GM12878 (cell line): Measurements from ENCODE around the gene PGAP6. TPM values are rescaled to one million over a fixed set of nuclear protein-coding genes. Genes with fewer than 3 reads are reported as not detected.

Experiments used
- ATAC-seq: fragments of 200-7000 bp; cut with Tn5 transposase; 3 replicates; pipeline ENCODE4 v1.9.1; 2020; ENCODE audit warnings: mild to moderate bottlenecking, moderate library complexity
- BruUV-seq: library from RNA; stranded (reverse); fragments of 400-500 nt; replicated peaks from 2 replicates; lab custom pipeline; 2021; lab: Mats Ljungman, UMichigan
- CTCF ChIA-PET: fragments of 300-600 bp; sonication (Branson Sonifier 250); formaldehyde crosslinking; extraction: SDS; loops from one replicate; lab custom pipeline; 2021; ENCODE audit warnings: inconsistent platforms; lab: Yijun Ruan, JAX
- POLR2A ChIA-PET: fragments of 350-600 bp; formaldehyde crosslinking; extraction: SDS; loops from one replicate; lab custom pipeline; 2021; ENCODE audit warnings: inconsistent platforms; lab: Charles Lee
- RAD21 ChIA-PET: fragments of 300-600 bp; sonication (Branson Sonifier 250); formaldehyde crosslinking; loops from one replicate; lab custom pipeline; 2023; ENCODE audit warnings: antibody characterized with exemption; ENCODE audit not compliant: unreplicated experiment; lab: Charles Lee
- SMC1A ChIA-PET: fragments of 300-600 bp; sonication (Branson Sonifier 250); formaldehyde crosslinking; loops from one replicate; lab custom pipeline; 2023; ENCODE audit not compliant: unreplicated experiment, uncharacterized antibody; lab: Charles Lee
- DNase-seq: peaks from one replicate; pipeline ENCODE4 v3.0.0-alpha.2; 2011; ENCODE audit warnings: low read depth, low spot score
- FAIRE-seq: peaks from 3 replicates; lab custom pipeline; 2011; peaks lifted over from hg19 to GRCh38; lab: Jason Lieb, UNC
- H2AFZ ChIP-seq: 2 replicates; pipeline ENCODE4 v1.6.0; 2011; ENCODE audit warnings: low read depth, low read length, control low read depth; ENCODE audit not compliant: control insufficient read depth
- H3K27ac ChIP-seq: 2 replicates; pipeline ENCODE4 v1.5.1; 2011; ENCODE audit warnings: control low read depth; ENCODE audit not compliant: control insufficient read depth, insufficient read depth
- H3K27me3 ChIP-seq, 2 experiments: replicated peaks in 1 of 2; 2 replicates each; pipeline versions ENCODE4 v1.6.0 to v1.6.1; 2011; ENCODE audit warnings: low read length in 1 of 2; ENCODE audit not compliant: control insufficient read depth in 2 of 2, insufficient read depth in 2 of 2
- H3K36me3 ChIP-seq, 2 experiments: 2 replicates each; pipeline ENCODE4 v1.5.1; 2011; ENCODE audit warnings: low read length in 1 of 2; ENCODE audit not compliant: control insufficient read depth in 2 of 2, insufficient read depth in 2 of 2
- H3K4me1 ChIP-seq: 2 replicates; pipeline ENCODE4 v1.6.1; 2011; ENCODE audit warnings: mild to moderate bottlenecking, low read length, moderate library complexity, mixed read lengths; ENCODE audit not compliant: control insufficient read depth, insufficient read depth
- H3K4me2 ChIP-seq: 2 replicates; pipeline ENCODE4 v1.6.0; 2011; ENCODE audit warnings: control low read depth; ENCODE audit not compliant: control insufficient read depth, insufficient read depth
- H3K4me3 ChIP-seq: fragments of 200-600 bp; sonication (generic); 2 replicates; pipeline ENCODE4 v1.5.1; 2016
- H3K79me2 ChIP-seq: 2 replicates; pipeline ENCODE4 v1.6.0; 2011; ENCODE audit warnings: low read length; ENCODE audit not compliant: control insufficient read depth, insufficient read depth
- H3K9ac ChIP-seq: 2 replicates; pipeline ENCODE4 v1.8.0; 2011; ENCODE audit warnings: low read length, control low read depth, mixed read lengths; ENCODE audit not compliant: control insufficient read depth, insufficient read depth
- H3K9me3 ChIP-seq: replicated peaks from 3 replicates; pipeline ENCODE4 v1.5.1; 2011; ENCODE audit warnings: mild to moderate bottlenecking, low read length; ENCODE audit not compliant: control insufficient read depth, insufficient read depth
- H4K20me1 ChIP-seq: 2 replicates; pipeline ENCODE4 v1.6.0; 2011; ENCODE audit not compliant: control insufficient read depth, insufficient read depth
- FOS ChIP-seq: IDR thresholded peaks from 3 replicates; pipeline ENCODE4 v1.6.1; 2011; ENCODE audit warnings: borderline replicate concordance; ENCODE audit not compliant: insufficient read length; ENCODE audit errors: extremely low read depth
- IKZF2 ChIP-seq, 2 experiments: fragments of 450-650 bp; IDR thresholded peaks; 2 replicates each; pipeline ENCODE4 v1.6.1; 2017; ENCODE audit warnings: mild to moderate bottlenecking in 2 of 2, moderate library complexity in 2 of 2
- MYB ChIP-seq: fragments of 150-350 bp; IDR thresholded peaks from 2 replicates; pipeline ENCODE4 v1.6.1; 2014; ENCODE audit warnings: mild to moderate bottlenecking, low read depth, low read length, borderline replicate concordance
- NFXL1 ChIP-seq: fragments of 450-650 bp; IDR thresholded peaks from 2 replicates; pipeline ENCODE4 v1.6.1; 2017; ENCODE audit warnings: antibody characterized with exemption, mild to moderate bottlenecking, borderline replicate concordance
- TAF1 ChIP-seq: IDR thresholded peaks from 2 replicates; pipeline ENCODE4 v1.6.1; 2011; ENCODE audit warnings: mild to moderate bottlenecking, low read depth, low read length, borderline replicate concordance
- TBL1XR1 ChIP-seq: IDR thresholded peaks from 2 replicates; pipeline ENCODE4 v1.6.1; 2012; ENCODE audit warnings: low read depth, low read length, improper control_type of control experiment
- TCF12 ChIP-seq: IDR thresholded peaks from 2 replicates; pipeline ENCODE4 v1.6.1; 2011; ENCODE audit warnings: low read depth, mild to moderate bottlenecking, low read length
- USF1 ChIP-seq: IDR thresholded peaks from 2 replicates; pipeline ENCODE4 v1.6.1; 2011; ENCODE audit warnings: borderline replicate concordance, low read depth, mild to moderate bottlenecking, moderate library complexity, mixed read lengths, low read length; ENCODE audit not compliant: insufficient read depth; ENCODE audit errors: extremely low read length
- ZBTB4 ChIP-seq: fragments of 450-650 bp; formaldehyde crosslinking; IDR thresholded peaks from 2 replicates; pipeline ENCODE4 v1.4.0; 2022; ENCODE audit warnings: mild to moderate bottlenecking, moderate library complexity
- WGBS: methylation state at CpG from one replicate; pipeline ENCODE4 v1.1.6; 2016; ENCODE audit warnings: low lambda C conversion rate; ENCODE audit not compliant: insufficient replicate concordance, insufficient coverage; ENCODE audit errors: missing lambda C conversion rate; 5-methylcytosine and 5-hydroxymethylcytosine counted together
- in situ Hi-C: fragments of 300-500 bp; cut with MboI; formaldehyde crosslinking; loops from 9 replicates; pipeline ENCODE4 v1.14.3; 2018; ENCODE audit warnings: mixed read lengths
- intact Hi-C: fragments of 100-400 bp; cut with micrococcal nuclease; formaldehyde crosslinking; loops from one replicate; pipeline ENCODE4 v1.14.2; 2022; ENCODE audit not compliant: unreplicated experiment
- polyA plus RNA-seq, 11 experiments: library from polyadenylated mRNA; depleted of rRNA in 4 of 11; unstranded in 6 of 11; stranded (reverse) in 5 of 11; fragments of >200 nt; fragmentation: Nextera tagmentation in 4 of 11; fragmentation: Illumina TruSeq in 1 of 11; extraction: Ambion mirVana in 4 of 11; extraction: Trizol in 1 of 11; gene quantifications; 1 replicate in 1 of 11; 2 replicates in 10 of 11; pipeline versions ENCODE4 v1.2.1 to v1.2.3, GENCODE V29; 2011 to 2016; ENCODE audit warnings: inconsistent platforms in 2 of 11, missing spikeins in 2 of 11, low read depth in 1 of 11
- total RNA-seq, 4 experiments: library from RNA; depleted of rRNA in 3 of 4; stranded (reverse); fragments of >200 nt in 3 of 4; fragmentation: Illumina TruSeq in 1 of 4; extraction: Trizol in 1 of 4; gene quantifications; 2 replicates each; pipeline versions ENCODE4 v1.2.1 to v1.2.3, GENCODE V29; 2013 to 2021

The PGAP6 gene
- total and polyA plus RNA-seq, 10 of the 15 experiments (the other 5 are each of a cell fraction or from before 2014, with no cell fraction given): 0.76 to 48.8 (median 18.4) TPM

GRCh38 chr16:354971-355461, 26.8 kb downstream of the PGAP6 start (continued):
- no peak for TF ChIP-seq USF1
- TF ChIP-seq IKZF2 (IDR thresholded peaks at IDR 0.05): no peak
- no peak for TF ChIP-seq TBL1XR1

DNA sequence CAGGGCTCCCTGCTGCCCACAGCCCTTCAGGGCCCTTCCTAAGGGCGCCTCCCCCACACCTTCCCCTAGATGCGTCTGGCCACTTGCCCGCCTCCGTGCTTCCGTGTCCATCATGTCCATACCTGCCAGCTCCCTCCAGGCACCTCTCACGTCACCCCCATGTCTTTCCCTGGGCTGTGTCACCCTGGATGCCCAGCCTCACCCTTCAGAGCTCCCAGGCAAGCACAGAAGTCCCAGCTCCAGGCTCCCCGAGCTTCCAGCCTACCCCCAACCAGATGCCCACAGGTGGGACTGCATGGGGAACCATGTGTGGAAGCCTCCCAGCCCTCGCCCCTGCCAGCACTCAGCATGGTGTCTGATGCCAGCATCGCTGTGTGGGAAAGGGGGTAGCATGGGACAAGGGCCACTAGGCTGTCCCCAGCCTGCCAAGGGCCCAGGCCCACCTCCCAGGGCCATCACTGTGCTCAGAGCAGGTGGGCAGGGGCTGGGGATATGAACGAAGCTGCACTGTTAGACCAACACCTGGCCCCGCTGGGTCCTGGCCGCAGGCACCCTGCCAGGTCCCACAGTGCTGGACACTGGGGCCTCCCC, 27.4 kb downstream of the PGAP6 start:
- CTCF ChIA-PET: no interaction called here
- H3K27me3 ChIP-seq: no peaks in the 10 kb centered on the region
- no peak overlapping the region for H3K4me3 ChIP-seq
- H4K20me1 ChIP-seq: no peaks in the 10 kb centered on the region
- intact Hi-C loops: no loop called here
- peaks cover 7% of the 10 kb centered on the region for H3K4me1 ChIP-seq
- no TSS peak for BruUV-seq
- TF ChIP-seq FOS (no peak), ZBTB4 (no peak), USF1 (no peak), TAF1 (no peak), MYB (no peak), TCF12 (no peak), NFXL1 (no peak)
- RAD21 ChIA-PET: no interaction called here
- no peak overlapping the region for H3K4me2 ChIP-seq
- H3K27ac ChIP-seq: no peak overlapping the region
- ATAC-seq: no peak
- no peaks in the 10 kb centered on the region for H3K9me3 ChIP-seq
- FAIRE-seq: no peak
- in situ Hi-C loops: no loop called here
- H3K79me2 ChIP-seq: peaks cover 16% of the 10 kb centered on the region
- no peak overlapping the region for H3K9ac ChIP-seq
- no peak overlapping the region for H2AFZ ChIP-seq
- no peaks in the 10 kb centered on the region for H3K36me3 ChIP-seq
- SMC1A ChIA-PET: no interaction called here
- POLR2A ChIA-PET: no interaction called here
- DNase-seq: no peak
- WGBS: 55% methylated on average over 12 of the region's 12 CpGs
